Activated naive CD4-positive, alpha-beta T cell (primary cell): Measurements from ENCODE around the gene SMPD3.

Experiments used
- DNase-seq, 4 experiments: peaks; one replicate each; lab custom pipeline; 2025; lab: John Stamatoyannopoulos, UW

The SMPD3 gene

DNA sequence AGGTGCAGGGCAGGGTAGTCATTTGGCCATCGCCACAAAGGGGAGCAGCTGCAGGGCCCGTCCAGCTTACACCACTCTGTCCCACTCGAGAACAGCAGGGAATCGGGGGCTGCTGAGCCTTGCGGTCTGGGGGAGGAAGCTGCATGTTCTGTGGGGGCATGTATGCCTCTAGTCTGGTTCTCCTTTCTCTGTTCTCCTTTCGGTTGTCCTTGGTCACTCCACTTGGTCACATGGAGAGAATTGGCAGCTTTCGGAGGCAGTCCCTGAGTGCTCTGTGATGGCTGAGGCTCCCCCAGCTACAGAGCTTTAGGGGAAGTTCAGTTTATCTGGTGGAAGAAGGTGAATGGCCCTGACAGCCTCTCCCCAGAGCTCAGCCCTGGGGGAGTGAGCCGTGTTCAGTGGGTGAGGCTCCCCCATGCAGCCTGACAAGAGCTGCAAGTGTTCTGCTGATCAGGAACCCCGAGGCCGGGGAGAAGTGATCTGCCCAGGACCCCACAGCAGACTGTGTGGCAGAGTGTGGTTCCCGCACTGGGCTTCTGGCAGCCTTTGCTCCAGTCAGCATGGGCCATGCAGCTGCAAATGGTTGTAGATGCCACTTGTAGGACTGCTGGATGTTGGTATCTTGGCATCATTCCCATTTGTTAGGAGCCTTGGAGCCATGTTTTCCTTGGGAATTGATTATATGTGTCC is 22.3 kb upstream of the SMPD3 start:
- no peak for DNase-seq

GRCh38 chr16:68469796-68470460 is 21.6 kb upstream of the SMPD3 start:
- DNase-seq: no peak

DNA sequence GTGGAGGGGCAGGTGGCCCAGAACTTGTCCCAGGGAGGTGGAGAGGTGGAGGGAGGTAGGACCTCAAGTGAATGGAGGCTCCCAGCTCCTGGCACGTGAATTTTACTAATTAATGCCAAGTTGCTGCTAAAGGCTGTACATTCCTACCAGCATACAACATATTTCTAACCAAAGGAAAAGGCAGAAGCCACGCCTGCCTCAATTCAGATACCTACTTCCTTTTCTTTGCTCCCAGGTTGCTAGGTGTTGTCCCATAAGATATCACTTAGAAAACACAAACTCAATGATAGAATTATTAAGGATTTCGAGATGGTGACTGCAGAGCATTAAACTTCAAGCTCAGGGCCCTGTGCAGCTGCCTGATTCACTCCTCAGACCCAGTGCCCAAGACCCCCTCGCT is 20.5 kb upstream of the SMPD3 start:
- no peak for DNase-seq

DNA sequence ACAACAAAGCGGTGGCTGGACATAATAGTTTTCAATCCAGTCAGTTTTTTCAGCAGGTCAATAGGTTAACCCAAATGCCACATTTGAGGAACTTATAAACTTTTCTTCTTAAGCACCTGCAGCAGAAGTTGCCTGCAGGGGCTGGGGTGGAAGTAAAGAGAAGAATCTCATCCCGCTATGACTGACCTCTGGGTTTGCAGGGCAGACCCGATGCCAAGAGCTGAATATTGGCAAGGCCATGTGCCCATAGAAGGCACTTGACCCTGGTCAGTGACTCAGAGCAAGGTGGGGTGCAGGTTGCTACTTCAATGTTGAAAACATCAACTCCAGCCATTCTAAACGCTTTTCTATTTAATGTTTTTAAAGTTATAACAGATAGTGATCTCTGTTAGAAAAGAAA is 17.9 kb upstream of the SMPD3 start:
- DNase-seq: no peak

DNA sequence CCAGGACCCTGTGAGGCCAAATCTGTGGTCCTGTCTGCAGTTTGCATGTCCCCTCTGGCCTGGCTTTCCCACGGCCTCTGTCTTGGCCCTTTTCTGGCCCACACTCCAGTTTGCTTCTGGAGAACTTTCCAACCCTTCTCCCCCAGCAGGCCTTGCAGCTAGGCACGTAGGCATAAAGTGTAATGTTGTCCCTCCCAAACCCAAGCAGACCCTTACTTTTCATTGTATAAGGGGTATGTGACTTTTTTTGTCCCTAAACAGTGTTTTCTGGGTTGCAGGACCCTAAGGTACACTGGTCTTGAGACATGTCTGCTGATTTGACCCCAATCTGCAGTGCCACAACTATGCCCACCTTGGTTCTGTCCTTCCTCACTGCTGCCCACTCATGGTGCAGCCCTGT is 15.6 kb upstream of the SMPD3 start:
- no peak for DNase-seq

GRCh38 chr16:68460067-68460466 is 11.8 kb upstream of the SMPD3 start:
- DNase-seq: no peak

DNA sequence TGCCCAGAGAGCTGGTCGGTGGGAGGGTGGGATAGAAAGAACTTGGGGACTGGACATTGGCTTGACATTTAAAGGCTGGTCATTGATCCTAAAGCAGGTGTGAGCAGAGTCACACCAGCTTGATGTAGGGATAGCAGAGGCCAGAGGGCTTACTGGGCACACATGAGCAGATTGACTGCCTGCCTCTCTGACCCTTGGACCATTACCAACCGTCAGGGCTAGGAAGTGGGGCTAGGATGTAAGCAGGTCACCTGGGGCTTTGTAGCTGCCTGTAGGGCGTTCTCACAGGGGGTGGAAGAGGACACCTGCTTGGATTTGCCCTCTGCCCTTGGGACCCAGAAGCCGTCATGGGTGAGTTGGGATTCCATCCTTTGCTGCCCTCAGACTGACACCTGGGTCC is 11.1 kb upstream of the SMPD3 start:
- DNase-seq: no peak

GRCh38 chr16:68458551-68458950 is 10.2 kb upstream of the SMPD3 start:
- no peak for DNase-seq

GRCh38 chr16:68458101-68458500 is 9.8 kb upstream of the SMPD3 start:
- DNase-seq: no peak

DNA sequence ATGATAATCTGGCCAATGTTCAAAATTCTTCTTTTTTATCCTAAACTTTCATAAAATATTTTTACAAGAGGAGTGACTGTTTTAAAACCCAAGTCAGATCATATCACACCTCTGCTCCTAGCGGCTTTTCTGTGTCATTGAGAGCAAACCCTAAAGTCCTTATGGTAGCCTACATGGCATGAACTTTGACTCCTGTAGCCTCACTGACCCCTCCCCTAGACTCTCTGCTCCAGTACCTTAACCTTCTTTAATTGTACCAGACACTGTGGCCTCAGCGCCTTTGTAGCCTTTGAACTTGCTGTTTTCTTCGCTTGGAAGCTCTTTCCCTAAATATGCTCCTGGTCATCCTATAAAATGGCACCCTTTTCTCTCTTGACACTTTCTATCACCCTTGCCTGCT is 7.3 kb upstream of the SMPD3 start:
- no peak for DNase-seq

DNA sequence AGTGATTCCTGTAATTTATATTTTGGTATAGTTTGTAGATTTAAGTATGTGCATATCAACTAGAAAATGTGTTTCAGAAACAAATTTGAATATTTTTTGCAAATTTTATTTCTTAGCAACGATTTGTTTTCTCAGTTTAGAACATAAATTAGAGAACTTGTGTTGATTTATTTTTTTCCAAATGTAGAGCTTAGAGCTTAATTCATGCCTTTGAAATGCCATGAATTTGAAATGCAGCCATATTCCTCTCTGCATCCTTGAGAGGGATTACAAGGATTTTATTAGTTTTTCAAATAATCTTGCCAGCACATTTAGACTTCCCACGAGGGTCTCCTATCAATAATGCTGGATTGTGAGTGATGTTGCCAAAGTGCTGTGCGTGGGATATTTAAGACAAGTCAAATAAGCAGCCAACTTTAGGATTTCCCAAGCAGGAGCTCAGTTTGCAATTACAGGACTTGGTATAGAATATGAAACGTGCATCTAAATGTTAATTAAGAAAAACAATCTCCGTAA is 6.7 kb upstream of the SMPD3 start:
- no peak for DNase-seq

DNA sequence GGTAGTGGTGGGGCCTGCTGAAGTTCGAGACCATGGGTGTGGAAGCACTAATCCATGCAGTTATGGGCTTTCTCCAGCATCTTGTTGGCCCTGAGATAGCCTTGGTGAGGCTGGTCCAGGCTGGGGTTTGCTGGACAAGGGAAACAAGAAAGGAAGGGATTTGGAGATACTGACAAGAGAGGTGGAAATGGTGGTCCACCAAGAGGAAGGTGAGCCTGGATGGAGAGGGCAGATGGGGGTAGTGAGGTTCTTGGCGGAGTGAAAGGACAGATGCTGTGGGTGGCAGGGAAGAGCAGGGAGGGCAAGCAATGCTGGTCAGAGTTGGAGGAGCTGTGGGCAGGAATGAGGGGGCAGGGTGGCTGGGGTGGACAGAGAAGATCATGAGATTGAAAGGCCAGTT is 5.5 kb upstream of the SMPD3 start:
- DNase-seq: no peak

GRCh38 chr16:68452176-68452575 is 3.9 kb upstream of the SMPD3 start:
- no peak for DNase-seq

DNA sequence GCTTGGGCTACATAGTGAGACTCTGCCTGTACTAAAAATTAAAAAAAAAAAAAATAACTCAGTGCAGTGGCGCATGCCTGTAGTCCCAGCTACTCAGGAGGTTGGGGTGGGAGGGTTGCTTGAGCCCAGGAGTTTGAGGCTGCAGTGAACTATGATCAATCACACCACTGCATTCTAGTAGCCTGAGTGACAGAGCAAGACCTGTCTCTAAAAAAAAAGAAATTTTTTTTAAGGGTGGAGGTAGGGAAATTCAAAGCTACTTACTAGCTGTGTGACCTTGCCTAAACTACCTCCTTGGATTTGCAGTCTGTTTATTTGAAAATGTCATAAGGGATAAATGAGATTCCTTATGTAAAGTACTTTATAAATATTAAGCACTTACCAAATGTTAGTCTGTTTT is 3.4 kb upstream of the SMPD3 start:
- no peak for DNase-seq

- DNase-seq: no peak
These were observed 2.5 kb upstream of the SMPD3 start for GRCh38 chr16:68450741-68451255.

- no peak for DNase-seq
These were observed 502 bp downstream of the SMPD3 start for GRCh38 chr16:68447653-68448359.

- DNase-seq: no peak
These were observed 1.3 kb downstream of the SMPD3 start for GRCh38 chr16:68446681-68447652.

DNA sequence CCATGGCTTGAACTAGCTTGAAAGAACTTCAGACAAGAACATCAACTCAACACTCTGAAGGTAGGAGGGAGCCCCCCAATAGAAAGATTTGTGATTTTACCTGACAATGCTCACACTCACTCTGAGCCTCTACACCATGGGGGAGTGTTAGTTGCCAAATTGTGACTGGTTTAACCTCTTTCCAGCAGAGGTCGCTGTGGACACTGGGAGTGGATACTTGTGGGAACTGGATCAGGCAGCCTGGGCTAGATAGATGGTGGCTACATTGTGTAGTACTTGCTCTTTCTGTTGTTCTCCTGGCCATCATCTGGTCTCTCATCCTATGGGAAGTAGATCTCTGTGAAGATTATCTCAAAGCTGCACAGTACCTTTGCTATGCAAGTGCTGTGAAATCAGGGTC is 2.9 kb downstream of the SMPD3 start:
- DNase-seq: no peak

DNA sequence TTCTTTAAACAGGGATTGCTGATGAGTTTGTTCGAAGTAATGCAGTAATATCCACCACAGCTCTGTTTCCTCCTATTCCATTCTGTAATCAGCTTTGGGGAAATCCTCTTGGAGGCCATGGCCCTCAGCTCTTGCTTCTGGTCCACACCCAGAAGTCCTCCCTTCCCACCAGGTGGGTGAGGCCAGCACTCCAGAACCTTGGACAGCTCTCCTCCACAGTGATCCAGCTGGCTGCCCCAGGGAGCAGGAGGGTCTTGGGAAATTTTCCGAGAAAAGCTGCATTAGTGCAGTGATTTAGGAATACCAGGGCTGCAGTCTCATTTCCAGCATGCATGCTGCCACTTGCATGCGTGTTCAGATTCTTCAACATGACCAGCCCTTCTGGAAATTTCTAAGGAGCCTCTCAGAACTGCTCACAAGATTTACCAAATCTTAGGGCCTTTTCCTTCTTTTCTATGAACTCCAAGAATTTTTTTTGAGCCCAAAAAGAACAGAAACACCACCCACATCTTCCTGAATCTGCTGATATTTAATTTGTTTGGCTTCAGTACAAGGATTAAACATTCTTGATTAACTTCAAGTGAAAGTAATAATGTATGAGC is 4.2 kb downstream of the SMPD3 start:
- DNase-seq: no peak

DNA sequence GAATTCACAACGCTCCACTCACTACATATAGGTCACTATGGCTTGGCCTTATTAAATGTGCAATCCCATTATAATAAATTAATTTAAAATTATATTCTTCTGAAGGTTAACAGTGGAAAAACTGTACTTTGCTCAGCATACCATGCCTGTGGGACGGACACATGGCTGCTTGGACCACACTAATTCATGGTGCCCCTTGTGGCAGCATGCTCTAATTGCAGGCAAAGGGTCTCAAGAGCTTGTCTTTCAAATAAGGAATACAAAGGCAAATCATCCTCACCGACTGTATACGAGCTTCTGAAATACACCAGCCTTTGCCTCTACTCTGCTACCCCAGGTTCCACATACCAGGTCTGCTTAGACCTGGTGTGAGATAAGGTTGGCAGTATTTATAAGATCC is 11.7 kb downstream of the SMPD3 start:
- DNase-seq: no peak

DNA sequence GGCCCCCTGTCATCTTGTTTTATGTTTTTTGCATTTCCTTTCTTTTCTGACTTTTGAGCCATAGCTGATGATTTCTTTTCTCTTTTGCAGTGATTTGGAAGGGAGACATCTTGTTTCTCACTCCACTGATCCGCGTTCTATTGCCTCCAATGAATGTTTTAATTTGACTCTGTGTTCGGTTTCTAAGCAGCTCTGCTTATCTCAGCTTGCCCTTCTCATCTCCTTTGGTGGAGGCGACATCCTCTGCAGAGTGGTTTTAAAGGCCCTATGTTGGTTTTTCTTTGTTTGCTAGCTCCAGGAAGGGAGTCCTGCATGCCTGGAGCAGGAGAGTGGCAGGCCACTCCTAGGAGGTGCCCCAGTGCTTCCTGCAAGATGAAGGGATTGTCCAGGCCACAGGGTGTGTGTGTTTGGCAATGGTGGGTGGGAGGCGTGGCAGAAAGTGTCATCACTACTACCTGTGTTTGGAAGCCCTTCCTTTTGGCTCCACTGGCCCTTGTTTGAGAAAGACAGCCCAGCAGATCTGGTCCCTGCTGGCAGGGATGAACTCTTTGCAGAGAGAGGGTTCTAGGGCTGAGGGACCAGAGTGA is 13.6 kb downstream of the SMPD3 start:
- DNase-seq: no peak
